GM18873 (cell line): ENCODE data around the gene MEF2A.
A peak's percentile ranks its signal among the peaks of the same experiment; 100 is the strongest.

Experiments used
- ATAC-seq: cut with Tn5 transposase; IDR thresholded peaks from one replicate; pipeline ENCODE4 v1.9.1; 2021; ENCODE audit warnings: mild to moderate bottlenecking, moderate library complexity, moderate number of reproducible peaks; ENCODE audit not compliant: unreplicated experiment, low FRiP score

Gene MEF2A

GRCh38 chr15:99683000-99683670 is 117.4 kb downstream of the MEF2A start:
- no peak for ATAC-seq

GRCh38 chr15:99686290-99686689 is 120.5 kb downstream of the MEF2A start:
- ATAC-seq: no peak

GRCh38 chr15:99692825-99693224 is 127.0 kb downstream of the MEF2A start:
- no peak for ATAC-seq

GRCh38 chr15:99696096-99696495 is 130.3 kb downstream of the MEF2A start:
- no peak for ATAC-seq

GRCh38 chr15:99702895-99703602 is 137.3 kb downstream of the MEF2A start:
- ATAC-seq: no peak

GRCh38 chr15:99703603-99704443 is 138.0 kb downstream of the MEF2A start:
- ATAC-seq: no peak

GRCh38 chr15:99704444-99704838 is 138.7 kb downstream of the MEF2A start:
- ATAC-seq: peak; percentile 62

- ATAC-seq: no peak
Measured at GRCh38 chr15:99706557-99707303, 140.9 kb downstream of the MEF2A start.

GRCh38 chr15:99707473-99708270 is 141.9 kb downstream of the MEF2A start:
- no peak for ATAC-seq

- no peak for ATAC-seq
Measured at GRCh38 chr15:99708563-99708962, 142.8 kb downstream of the MEF2A start.

- ATAC-seq: no peak
Measured at GRCh38 chr15:99709243-99709986, 143.6 kb downstream of the MEF2A start.

GRCh38 chr15:99711625-99712024 is 145.8 kb downstream of the MEF2A start:
- ATAC-seq: no peak

GRCh38 chr15:99712415-99712814 is 146.6 kb downstream of the MEF2A start:
- ATAC-seq: no peak

GRCh38 chr15:99716540-99717095 is 150.8 kb downstream of the MEF2A start:
- ATAC-seq: no peak

GRCh38 chr15:99717161-99718009 is 151.6 kb downstream of the MEF2A start:
- ATAC-seq: no peak

- ATAC-seq: no peak
Measured at GRCh38 chr15:99718421-99718820, 152.6 kb downstream of the MEF2A start.

- peak; percentile 91 for ATAC-seq
Measured at GRCh38 chr15:99719096-99719541, 153.3 kb downstream of the MEF2A start.

- no peak for ATAC-seq
Measured at GRCh38 chr15:99720533-99720932, 154.7 kb downstream of the MEF2A start.
